COLO668 (cell line): ENCODE measurements around the gene GPR108.
A peak's percentile ranks its signal among the peaks of the same experiment; 100 is the strongest.
"Not testable (repeated sequence)": the region's sequence is repeated elsewhere in the genome, so short reads cannot be mapped to it uniquely, and the experiment has no call there.

ENCODE experiments used
- DNase-seq: peaks from one replicate; lab custom pipeline; 2025; ENCODE audit not compliant: unreplicated experiment; lab: John Stamatoyannopoulos, UW

The GPR108 gene

DNA sequence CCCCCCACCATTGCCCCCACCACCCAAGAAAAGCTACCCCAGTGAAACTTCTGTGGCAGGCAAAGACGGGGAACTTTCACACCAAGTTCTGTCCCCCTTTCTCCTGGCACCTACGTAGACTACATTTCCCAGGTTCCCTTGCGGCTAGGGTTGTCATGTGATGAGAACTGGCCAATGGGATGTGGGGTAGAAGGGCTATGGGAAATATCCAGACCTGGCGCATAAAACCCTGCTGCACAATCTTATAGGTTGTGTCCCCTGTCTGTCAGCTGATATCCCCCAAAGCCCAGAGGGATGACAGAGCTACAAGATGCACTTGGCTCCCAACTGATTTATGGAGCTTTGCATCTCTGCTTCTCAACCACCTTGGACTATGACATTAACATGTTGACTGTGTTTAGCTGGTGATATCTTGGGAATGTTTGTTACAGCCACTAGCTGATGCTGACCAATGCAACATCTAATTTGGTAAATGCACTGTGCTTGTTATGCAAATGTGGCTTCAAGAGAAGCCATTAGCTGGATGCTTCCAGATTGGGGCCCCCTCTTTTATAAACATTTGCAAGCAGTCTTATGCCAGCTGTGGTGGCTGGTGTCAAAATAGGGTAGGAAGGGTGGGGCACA is 23.8 kb upstream of the GPR108 start:
- no peak for DNase-seq

DNA sequence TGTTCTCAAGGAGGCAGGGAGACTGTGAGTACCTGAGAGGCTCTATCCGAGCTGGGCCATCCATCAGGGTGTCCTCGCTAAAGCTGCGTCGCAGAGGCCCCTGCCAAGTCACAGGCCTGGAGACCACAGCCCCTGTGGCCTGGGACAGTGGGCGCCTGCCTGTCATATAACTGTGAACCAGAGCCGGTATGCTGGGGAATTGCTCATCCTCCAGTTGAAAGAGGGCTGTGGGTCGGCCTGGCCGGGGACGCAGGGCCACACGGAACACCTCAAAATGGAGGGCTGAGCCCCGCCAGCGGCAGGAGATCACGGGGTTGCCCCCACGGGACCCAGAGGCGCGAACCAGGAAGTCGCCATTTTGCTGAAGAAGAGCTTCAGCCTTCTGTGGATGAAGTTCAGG is 23.2 kb upstream of the GPR108 start:
- no peak for DNase-seq

- no peak for DNase-seq
These were observed 17.5 kb upstream of the GPR108 start for GRCh38 chr19:6754653-6755463.

DNA sequence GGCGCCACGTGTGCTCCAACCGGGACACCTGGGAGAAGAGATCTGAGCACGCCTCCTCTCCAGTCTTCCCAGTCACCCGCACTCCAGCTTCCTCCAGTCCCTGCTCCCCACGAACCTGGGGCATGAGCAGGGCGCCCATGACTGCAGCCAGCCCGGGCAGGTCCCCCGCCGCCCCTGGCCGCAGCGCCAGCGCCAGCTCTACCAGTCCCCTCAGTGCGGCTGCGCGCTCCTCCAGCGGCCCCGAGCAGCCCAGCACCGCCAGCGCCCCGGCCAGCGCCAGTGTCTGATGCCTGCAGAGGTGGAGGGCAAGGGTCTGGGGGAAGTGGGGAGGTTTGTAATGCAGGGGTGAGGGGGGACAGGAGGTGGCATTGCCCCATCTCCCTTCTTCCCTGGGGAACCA is 16.8 kb upstream of the GPR108 start:
- DNase-seq, result no peak

DNA sequence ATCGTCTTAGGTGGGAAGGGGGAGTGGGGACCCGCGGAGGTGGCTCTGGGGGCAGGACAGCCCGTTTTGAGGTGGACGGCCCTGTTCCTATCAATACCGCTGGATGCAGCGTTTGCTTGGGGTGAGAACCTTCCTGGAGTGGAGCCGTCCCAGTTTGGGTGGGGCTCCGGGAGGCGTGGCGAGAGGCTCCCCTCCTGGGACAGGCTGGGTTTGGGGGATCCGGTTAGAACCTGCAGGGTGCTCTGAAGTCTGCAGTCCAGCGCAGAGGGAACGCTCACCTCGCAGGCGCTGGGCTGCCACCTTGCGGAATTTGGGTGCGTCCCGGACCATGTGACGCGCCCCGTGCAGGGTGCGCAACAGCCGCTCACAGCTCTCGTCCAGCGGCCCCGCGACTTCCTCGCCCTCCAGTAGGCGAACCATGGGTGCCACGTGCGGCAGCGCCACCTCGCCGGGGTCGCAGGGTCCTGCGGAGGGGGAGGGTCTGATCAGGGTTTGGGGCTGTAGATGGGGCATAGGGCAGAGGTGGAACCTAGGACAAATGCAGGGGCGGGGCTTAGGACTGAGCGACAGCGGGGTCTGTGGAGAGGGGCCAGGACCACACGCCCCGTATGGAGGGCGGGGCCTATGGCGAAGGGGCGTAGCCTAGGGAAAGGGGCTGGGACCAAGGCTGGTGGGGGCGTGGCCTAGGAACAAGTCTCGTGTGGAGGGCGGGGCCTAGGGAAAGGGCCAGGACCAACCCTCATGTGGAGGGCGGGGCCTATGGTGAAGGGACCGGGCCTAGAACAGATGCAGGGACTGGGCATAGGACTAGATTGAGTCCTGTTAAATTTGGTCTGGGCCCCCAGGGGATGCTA is 16.0 kb upstream of the GPR108 start:
- DNase-seq, result peak; percentile 33

DNA sequence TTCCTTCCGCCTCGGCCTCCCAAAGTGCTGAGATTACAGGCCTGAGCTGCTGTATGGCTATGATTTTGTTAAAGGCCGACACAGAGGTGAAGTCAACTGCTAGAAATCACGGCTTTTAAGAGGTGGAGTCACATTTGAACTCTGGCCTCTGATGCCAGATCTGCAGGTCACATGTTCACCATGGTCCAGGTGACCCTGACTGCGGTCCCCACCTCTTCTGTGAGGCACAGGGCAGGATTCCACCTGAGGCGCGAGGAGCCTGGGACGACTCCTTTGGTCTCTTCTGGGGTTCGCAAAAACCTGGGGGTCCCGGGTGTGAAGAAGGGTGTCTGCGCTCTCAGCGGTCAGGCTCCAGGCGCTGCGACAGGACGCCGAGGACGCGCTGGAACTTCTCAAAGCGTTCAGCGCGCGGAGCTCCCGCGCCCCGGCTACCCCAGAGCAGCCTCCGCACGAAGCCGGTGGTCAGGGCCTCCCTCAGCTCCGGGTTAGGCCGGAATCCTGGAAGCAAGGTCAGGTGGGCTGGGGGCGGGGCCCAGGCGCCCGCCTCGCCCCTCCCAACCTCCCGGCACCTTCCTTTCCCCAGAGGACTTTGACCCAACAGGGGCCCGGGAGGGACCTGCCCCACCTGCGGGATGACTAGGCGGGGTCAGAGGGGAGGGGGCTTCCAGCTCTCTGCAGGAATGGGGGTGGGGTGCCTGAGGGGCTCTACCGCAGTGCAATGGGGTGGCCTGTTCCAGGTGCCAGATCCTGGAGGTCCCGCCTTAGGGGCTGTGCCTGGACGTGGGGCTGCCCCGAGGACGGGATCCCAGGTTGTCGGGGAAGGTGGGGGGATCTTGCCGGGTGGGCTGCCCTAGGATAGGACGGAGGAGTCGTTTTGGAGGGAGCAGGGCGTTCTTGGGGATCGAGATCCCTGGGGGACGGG is 15.1 kb upstream of the GPR108 start:
- DNase-seq, result no peak

- DNase-seq, result no peak
These were observed 13.8 kb upstream of the GPR108 start for GRCh38 chr19:6751189-6751588.

DNA sequence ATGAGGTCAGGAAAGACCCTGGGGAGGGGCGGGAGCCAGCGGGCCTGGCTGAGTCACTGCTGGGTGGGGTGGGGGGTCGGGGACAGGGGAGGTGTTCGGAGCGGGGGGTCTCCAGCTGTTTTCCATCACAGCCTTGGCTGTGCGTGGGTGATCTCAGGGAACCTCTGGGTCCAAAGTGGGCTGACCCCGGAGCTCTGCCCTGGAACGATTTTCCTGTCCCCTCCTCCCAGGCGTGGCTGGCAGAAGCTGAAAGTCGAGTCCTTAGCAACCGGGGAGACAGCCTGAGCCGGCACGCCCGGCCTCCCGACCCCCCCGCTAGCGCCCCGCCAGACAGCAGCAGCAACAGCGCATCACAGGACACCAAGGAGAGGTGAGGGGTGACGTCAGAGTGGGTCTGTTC is 12.7 kb upstream of the GPR108 start:
- no peak for DNase-seq

DNA sequence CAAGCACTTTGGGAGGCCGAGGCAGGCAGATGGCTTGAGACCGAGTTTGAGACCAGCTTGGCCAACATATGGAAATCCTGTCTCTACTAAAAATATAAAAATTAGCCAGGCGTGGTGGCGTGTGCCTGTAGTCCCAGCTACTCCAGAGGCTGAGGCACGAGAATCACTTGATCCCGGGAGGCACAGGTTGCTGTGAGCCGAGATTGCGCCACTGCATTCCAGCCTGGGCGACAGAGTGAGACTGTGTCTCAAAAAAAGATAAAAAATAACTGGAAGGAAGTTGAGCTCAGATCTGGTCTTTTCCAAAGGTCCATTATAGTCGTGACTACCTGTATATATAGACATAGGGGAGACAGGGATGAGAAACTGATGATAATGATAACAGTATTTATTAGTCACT is 11.2 kb upstream of the GPR108 start:
- not testable (repeated sequence) for DNase-seq

DNA sequence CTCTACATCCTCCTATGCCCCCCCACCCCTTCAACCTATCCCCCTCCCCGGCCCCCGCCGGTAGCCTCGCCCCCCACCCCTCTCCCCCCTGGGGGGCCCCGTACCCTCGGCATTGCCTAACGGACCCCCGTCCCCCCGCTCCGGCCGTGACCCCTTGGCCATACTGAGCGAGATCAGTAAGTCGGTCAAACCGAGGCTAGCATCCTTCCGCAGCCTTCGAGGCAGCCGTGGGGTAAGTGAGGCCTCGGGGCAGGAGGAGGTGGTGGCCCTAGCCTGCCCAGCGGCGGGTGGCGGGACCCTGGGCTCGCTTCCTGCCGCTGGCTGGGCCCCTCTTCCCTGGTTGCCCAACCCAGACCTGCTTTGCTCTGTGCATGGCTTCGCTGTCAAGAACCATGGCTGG is 8.6 kb upstream of the GPR108 start:
- DNase-seq, result no peak

DNA sequence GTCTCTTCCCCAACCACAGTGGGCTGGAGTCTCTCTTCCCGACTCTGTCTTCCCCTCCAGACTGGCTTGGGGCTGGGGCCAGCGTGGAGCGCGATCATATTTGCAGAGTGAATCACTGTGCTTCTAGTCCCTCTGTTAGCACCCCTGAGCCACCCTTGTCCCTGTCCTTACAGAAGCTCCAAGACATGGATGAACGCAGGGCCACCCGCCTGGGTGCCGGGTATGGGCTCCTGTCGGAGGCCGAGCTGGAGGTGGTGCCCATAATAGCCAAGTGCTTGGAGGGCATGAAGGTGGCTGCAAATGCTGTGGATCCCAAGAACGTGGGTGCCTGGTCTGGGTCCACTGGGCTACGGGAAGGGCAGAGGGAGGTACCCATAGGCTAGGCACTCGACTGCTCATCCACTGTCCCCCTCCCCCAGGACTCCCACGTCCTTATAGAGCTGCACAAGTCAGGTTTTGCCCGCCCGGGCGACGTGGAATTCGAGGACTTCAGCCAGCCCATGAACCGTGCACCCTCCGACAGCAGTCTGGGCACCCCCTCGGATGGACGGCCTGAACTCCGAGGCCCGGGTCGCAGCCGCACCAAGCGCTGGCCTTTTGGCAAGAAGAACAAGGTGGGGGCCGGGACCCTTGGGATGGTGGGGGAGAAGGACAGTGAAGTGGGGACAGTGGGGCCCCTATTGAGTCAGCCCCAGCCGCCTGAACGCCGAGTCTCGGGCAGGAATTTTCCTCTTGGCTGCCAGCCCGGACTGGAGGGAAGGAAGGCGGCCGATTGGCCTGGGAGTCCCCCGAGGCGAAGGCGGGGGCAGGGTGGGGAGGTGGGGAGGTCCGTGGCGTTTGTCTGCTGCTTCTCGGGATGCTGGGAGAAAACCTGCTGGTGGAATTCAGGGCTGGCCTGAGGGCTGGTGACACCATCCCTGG is 7.3 kb upstream of the GPR108 start:
- no peak for DNase-seq

GRCh38 chr19:6743714-6744380 is 6.5 kb upstream of the GPR108 start:
- no peak for DNase-seq

GRCh38 chr19:6743066-6743465 is 5.7 kb upstream of the GPR108 start:
- DNase-seq, result no peak

GRCh38 chr19:6740589-6741343 is 3.4 kb upstream of the GPR108 start:
- no peak for DNase-seq

GRCh38 chr19:6739883-6740588 is 2.7 kb upstream of the GPR108 start:
- no peak for DNase-seq

DNA sequence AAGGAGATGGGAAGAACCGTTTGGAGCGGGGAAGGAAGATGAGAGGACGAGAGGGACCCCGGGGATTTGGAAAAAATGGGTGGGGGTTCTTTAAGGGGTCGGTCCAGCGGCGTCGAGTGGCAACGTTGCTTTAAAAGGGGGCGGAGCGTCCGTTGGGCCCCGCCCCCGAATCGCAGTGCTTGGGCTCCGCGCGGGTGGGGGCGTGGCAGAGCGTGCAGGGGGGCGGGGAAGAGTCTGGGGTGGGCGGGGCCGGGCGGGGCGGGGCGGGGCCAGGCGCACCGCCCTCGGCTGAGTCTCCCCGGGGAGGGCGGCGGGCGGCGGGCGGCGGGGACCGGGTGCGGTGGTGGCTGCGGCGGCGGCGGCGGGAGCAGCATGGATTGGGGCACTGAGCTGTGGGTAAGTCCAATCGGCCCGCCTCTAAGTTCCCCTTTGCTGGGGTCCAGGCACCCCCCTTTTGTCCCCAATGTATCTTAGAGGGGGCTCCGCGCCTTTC is 2.1 kb upstream of the GPR108 start, which contains the start of gene TRIP10:
Gene TRIP10, plus strand, starts transcription at position 291 of the 493 bp plus-strand sequence. Its CDS starts 82 bp downstream, at position 373.
- peak; percentile 77 for DNase-seq

- DNase-seq, result peak; percentile 50
These were observed 1.5 kb upstream of the GPR108 start for GRCh38 chr19:6738787-6739389.
